Fibroblast of skin of right quadriceps (primary cell): ENCODE results near the gene SYT15.

Source experiments
- DNase-seq: peaks from one replicate; pipeline ENCODE4 v3.0.0-alpha.2; 2013

The SYT15 gene

GRCh38 chr10:46545861-46546590, 32.9 kb upstream of the SYT15 start:
- no peak for DNase-seq

- DNase-seq = no peak
Measured at GRCh38 chr10:46546591-46547540, 32.1 kb upstream of the SYT15 start.

GRCh38 chr10:46547541-46548497, 31.1 kb upstream of the SYT15 start:
- DNase-seq = no peak

GRCh38 chr10:46548498-46549090, 30.3 kb upstream of the SYT15 start:
- no peak for DNase-seq

GRCh38 chr10:46549171-46550075, 29.5 kb upstream of the SYT15 start:
- no peak for DNase-seq

GRCh38 chr10:46550076-46550790, 28.7 kb upstream of the SYT15 start:
- DNase-seq = no peak

GRCh38 chr10:46550795-46551700, 27.9 kb upstream of the SYT15 start:
- no peak for DNase-seq

- DNase-seq = no peak
Measured at GRCh38 chr10:46551701-46552525, 27.0 kb upstream of the SYT15 start.

GRCh38 chr10:46552526-46553237, 26.2 kb upstream of the SYT15 start:
- DNase-seq = no peak

GRCh38 chr10:46553238-46554049, 25.5 kb upstream of the SYT15 start:
- DNase-seq = no peak

GRCh38 chr10:46554166-46554781, 24.7 kb upstream of the SYT15 start:
- DNase-seq = no peak

GRCh38 chr10:46555366-46555712, 23.6 kb upstream of the SYT15 start:
- DNase-seq = no peak

- DNase-seq = no peak
Measured at GRCh38 chr10:46555713-46556514, 23.0 kb upstream of the SYT15 start.

GRCh38 chr10:46556515-46557318, 22.2 kb upstream of the SYT15 start, which contains the start of gene GPRIN2:
Gene GPRIN2, minus strand, starts transcription at chr10:46556658. Its CDS starts 5,922 bp downstream, at chr10:46550736.
- no peak for DNase-seq
